Bladder microvascular endothelial cell (primary cell): Measurements from ENCODE around the gene CADM3. TPM values are rescaled to one million over a fixed set of nuclear protein-coding genes. Genes with fewer than 3 reads are reported as not detected.

Source experiments
- total RNA-seq: library from RNA; depleted of rRNA; stranded (reverse); fragments of >200 nt; gene quantifications from 2 replicates; pipeline ENCODE4 v1.2.3, GENCODE V29; 2014

The CADM3 gene
- under 0.01 and 0.06 TPM in 2 replicates for total RNA-seq

GRCh38 chr1:159171254-159171687, at the start of gene CADM3:
TSS of gene CADM3 (plus strand) at chr1:159171615. CDS start at chr1:159171766, 151 bp downstream.

GRCh38 chr1:159204161-159205141, 33.0 kb downstream of the CADM3 start, which contains the start of gene ACKR1:
TSS of gene ACKR1 (plus strand) at chr1:159204875. CDS start at chr1:159204960, 85 bp downstream.

Other genes with a start within 250 kb of the CADM3 start
- gene PYHIN1, start 240.1 kb upstream of the CADM3 start, total RNA-seq = not detected in 2 replicates
- gene IFI16, start 161.7 kb upstream of the CADM3 start, total RNA-seq = 58.0 and 76.9 TPM in 2 replicates
- not detected in 2 replicates for gene AIM2, start 94.8 kb upstream of the CADM3 start, total RNA-seq
- not detected in 2 replicates for gene ACKR1, start 33.3 kb downstream of the CADM3 start, total RNA-seq
- gene FCER1A, start 130.7 kb downstream of the CADM3 start, total RNA-seq = not detected in 2 replicates